Liver (tissue), 9 donors: Measurements from ENCODE around the gene NT5C1A. TPM values are rescaled to one million over a fixed set of nuclear protein-coding genes. Genes with fewer than 3 reads are reported as not detected.

Experiments used
- DNase-seq: peaks from one replicate; pipeline ENCODE4 v3.0.0-alpha.2; 2017; ENCODE audit warnings: low spot score
- H3K27ac ChIP-seq, 2 donors: one replicate each; pipeline ENCODE4 v1.7.0; 2013; ENCODE audit warnings: inconsistent platforms in 2 of 2, low read length in 2 of 2, control low read depth in 1 of 2, low read depth in 1 of 2, mild to moderate bottlenecking in 1 of 2
- H3K27me3 ChIP-seq, 4 donors: one replicate each; pipeline versions ENCODE4 v1.6.1 to v1.7.0; 2013; ENCODE audit warnings: low read length in 3 of 4, inconsistent platforms in 1 of 4, mild to moderate bottlenecking in 1 of 4, moderate library complexity in 1 of 4; ENCODE audit not compliant: control insufficient read depth in 4 of 4, insufficient read depth in 4 of 4
- H3K36me3 ChIP-seq, 4 donors: one replicate each; pipeline versions ENCODE4 v1.6.1 to v1.7.0; 2013; ENCODE audit warnings: low read length in 3 of 4, mild to moderate bottlenecking in 3 of 4, low read depth in 1 of 4, moderate library complexity in 1 of 4; ENCODE audit not compliant: control insufficient read depth in 4 of 4, insufficient read depth in 3 of 4
- H3K4me1 ChIP-seq, 4 donors: one replicate each; pipeline versions ENCODE4 v1.6.1 to v1.7.0; 2013; ENCODE audit warnings: low read length in 3 of 4, mild to moderate bottlenecking in 3 of 4, moderate library complexity in 1 of 4; ENCODE audit not compliant: control insufficient read depth in 4 of 4, insufficient read depth in 4 of 4
- H3K4me3 ChIP-seq, 3 donors: one replicate each; pipeline versions ENCODE4 v1.6.1 to v1.7.0; 2013; ENCODE audit warnings: low read length in 3 of 3, control low read depth in 1 of 3, low read depth in 1 of 3, mild to moderate bottlenecking in 1 of 3
- H3K9ac ChIP-seq, 2 donors: one replicate each; pipeline ENCODE4 v1.7.0; 2013; ENCODE audit warnings: low read length in 2 of 2, mild to moderate bottlenecking in 2 of 2, moderate library complexity in 2 of 2, control low read depth in 1 of 2, low read depth in 1 of 2
- H3K9me3 ChIP-seq, 4 donors: one replicate each; pipeline versions ENCODE4 v1.6.1 to v1.7.0; 2013; ENCODE audit warnings: low read length in 3 of 4; ENCODE audit not compliant: control insufficient read depth in 4 of 4
- CTCF ChIP-seq: fragments of 150-350 bp; IDR thresholded peaks from 2 replicates; pipeline ENCODE4 v1.5.1; 2017; ENCODE audit warnings: improper control_type of control experiment, low read depth, low read length; ENCODE audit not compliant: missing input control
- EGR1 ChIP-seq, 2 donors: IDR thresholded peaks; 2 replicates each; pipeline ENCODE4 v1.6.1; 2016 to 2018; ENCODE audit warnings: antibody characterized with exemption in 2 of 2, low read depth in 2 of 2
- FOXA1 ChIP-seq: IDR thresholded peaks from 2 replicates; pipeline ENCODE4 v1.6.1; 2016; ENCODE audit warnings: antibody characterized with exemption
- GABPA ChIP-seq, 2 donors: IDR thresholded peaks in 1 of 2; conservative IDR thresholded peaks in 1 of 2; 2 replicates each; pipeline ENCODE4 v1.6.1; 2016; ENCODE audit warnings: antibody characterized with exemption in 2 of 2, mild to moderate bottlenecking in 1 of 2, moderate library complexity in 1 of 2
- HNF4A ChIP-seq, 2 donors: conservative IDR thresholded peaks; 2 replicates each; pipeline ENCODE4 v1.6.1; 2016; ENCODE audit warnings: antibody characterized with exemption in 2 of 2, mild to moderate bottlenecking in 2 of 2
- JUND ChIP-seq, 2 donors: IDR thresholded peaks; 2 replicates each; pipeline ENCODE4 v1.6.1; 2016; ENCODE audit warnings: antibody characterized with exemption in 2 of 2
- MAX ChIP-seq: IDR thresholded peaks from 2 replicates; pipeline ENCODE4 v1.6.1; 2016; ENCODE audit warnings: antibody characterized with exemption
- NR2F2 ChIP-seq: IDR thresholded peaks from 2 replicates; pipeline ENCODE4 v1.6.1; 2016; ENCODE audit warnings: antibody characterized with exemption
- RAD21 ChIP-seq, 2 donors: IDR thresholded peaks; 2 replicates each; pipeline ENCODE4 v1.6.1; 2016; ENCODE audit warnings: antibody characterized with exemption in 2 of 2, mild to moderate bottlenecking in 2 of 2
- RXRA ChIP-seq, 2 donors: IDR thresholded peaks; 2 replicates each; pipeline ENCODE4 v1.6.1; 2017 to 2018; ENCODE audit warnings: antibody characterized with exemption in 2 of 2, mild to moderate bottlenecking in 1 of 2
- TAF1 ChIP-seq: conservative IDR thresholded peaks from 2 replicates; pipeline ENCODE4 v1.6.1; 2016; ENCODE audit warnings: antibody characterized with exemption, mild to moderate bottlenecking
- YY1 ChIP-seq: IDR thresholded peaks from 2 replicates; pipeline ENCODE4 v1.6.1; 2016; ENCODE audit warnings: antibody characterized with exemption, mild to moderate bottlenecking
- WGBS: extraction: QIAGEN DNeasy Blood & Tissue Kit; methylation state at CpG from one replicate; pipeline ENCODE4 v1.1.7; 2013; 5-methylcytosine and 5-hydroxymethylcytosine counted together
- polyA plus RNA-seq, 2 donors: library from polyadenylated mRNA; stranded (reverse) in 1 of 2; unstranded in 1 of 2; fragments of 200-250 nt in 1 of 2; fragments of >200 nt in 1 of 2; fragmentation: Nextera tagmentation in 1 of 2; extraction: Ambion mirVana in 1 of 2; gene quantifications; one replicate each; pipeline versions ENCODE4 v1.2.1 to v1.2.3, GENCODE V29; 2013 to 2015
- total RNA-seq, 2 donors: library from RNA; depleted of rRNA; stranded (reverse); fragments of >200 nt; gene quantifications; one replicate each; pipeline ENCODE4 v1.2.3, GENCODE V29; 2014
- TF ChIP-seq, protein P1 (sequence below): IDR thresholded peaks from 2 replicates; pipeline ENCODE4 v1.6.1; 2016; ENCODE audit warnings: antibody characterized with exemption
- TF ChIP-seq, protein P2 (sequence below): IDR thresholded peaks from 2 replicates; pipeline ENCODE4 v1.6.1; 2016; ENCODE audit warnings: antibody characterized with exemption, mild to moderate bottlenecking
- TF ChIP-seq, protein P3 (sequence below): IDR thresholded peaks from 2 replicates; pipeline ENCODE4 v1.6.1; 2016; ENCODE audit warnings: antibody characterized with exemption
- donor health status: healthy.
- donor health status: healthy.
- donor health status: healthy.
- donor health status: healthy.
- donor health status: healthy.

Gene NT5C1A
- total and polyA plus RNA-seq, 4 donors = 0.05 to 0.08 TPM; not detected in 2

DNA sequence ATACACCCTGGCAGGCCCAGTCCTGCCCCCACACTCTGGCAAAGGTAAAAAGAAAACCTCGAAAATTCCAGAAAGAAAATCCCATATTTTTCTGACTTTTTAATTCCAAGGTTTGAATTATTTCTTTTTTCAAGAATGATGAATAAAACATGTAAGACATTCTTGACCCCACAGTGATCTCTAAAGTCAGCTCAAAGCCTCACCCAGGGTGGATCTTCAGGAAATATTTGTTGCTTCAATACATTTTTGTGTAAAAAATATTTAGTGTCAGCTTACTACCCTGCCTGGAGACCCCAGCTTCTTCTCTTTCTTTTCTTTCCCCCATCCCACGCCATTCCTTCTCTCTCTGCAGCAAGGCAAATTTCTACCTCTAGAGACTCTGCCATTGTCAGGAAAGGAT, 7.0 kb upstream of the NT5C1A start:
- TF ChIP-seq RXRA (IDR thresholded peaks at IDR 0.05) (no peak), FOXA1 (no peak), TAF1 (no peak), EGR1 (IDR thresholded peaks at IDR 0.05; ENCODE audit: low read depth in 2 of 2) (no peak), GABPA (IDR thresholded peaks at IDR 0.05 in 1 of 2, conservative IDR thresholded peaks at IDR 0.05 in 1 of 2) (no peak), MAX (no peak), YY1 (no peak), NR2F2 (no peak)
- TF ChIP-seq, protein P1, sequence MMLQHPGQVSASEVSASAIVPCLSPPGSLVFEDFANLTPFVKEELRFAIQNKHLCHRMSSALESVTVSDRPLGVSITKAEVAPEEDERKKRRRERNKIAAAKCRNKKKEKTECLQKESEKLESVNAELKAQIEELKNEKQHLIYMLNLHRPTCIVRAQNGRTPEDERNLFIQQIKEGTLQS = no peak
- H3K9me3 ChIP-seq = no peaks in the 10 kb centered on the region
- H3K4me3 ChIP-seq = no peak overlapping the region
- DNase-seq = no peak
- H3K4me1 ChIP-seq = no peaks in the 10 kb centered on the region
- H3K9ac ChIP-seq = no peak overlapping the region
- no peaks in the 10 kb centered on the region for H3K36me3 ChIP-seq
- peaks cover 0 to 2% (median 0%) of the 10 kb centered on the region in 4 donors for H3K27me3 ChIP-seq
- H3K27ac ChIP-seq = no peak overlapping the region
- WGBS = 75% methylated on average over 2 of the region's 2 CpGs

- DNase-seq = no peak
- H3K36me3 ChIP-seq = no peaks in the 10 kb centered on the region
- WGBS = 84% methylated on average over 4 of the region's 4 CpGs
- no peaks in the 10 kb centered on the region for H3K9me3 ChIP-seq
- peaks cover 0 to 3% (median 1%) of the 10 kb centered on the region in 4 donors for H3K27me3 ChIP-seq
- no peak overlapping the region for H3K4me3 ChIP-seq
- H3K27ac ChIP-seq = no peak overlapping the region
- TF ChIP-seq JUND (IDR thresholded peaks at IDR 0.05) = no peak
- TF ChIP-seq TAF1 = no peak
- TF ChIP-seq NR2F2 = no peak
- TF ChIP-seq YY1 = no peak
- no peak for TF ChIP-seq FOXA1
- no peak for TF ChIP-seq RAD21 (IDR thresholded peaks at IDR 0.05)
- TF ChIP-seq MAX = no peak
- TF ChIP-seq RXRA (IDR thresholded peaks at IDR 0.05) = no peak
- TF ChIP-seq, protein P2, sequence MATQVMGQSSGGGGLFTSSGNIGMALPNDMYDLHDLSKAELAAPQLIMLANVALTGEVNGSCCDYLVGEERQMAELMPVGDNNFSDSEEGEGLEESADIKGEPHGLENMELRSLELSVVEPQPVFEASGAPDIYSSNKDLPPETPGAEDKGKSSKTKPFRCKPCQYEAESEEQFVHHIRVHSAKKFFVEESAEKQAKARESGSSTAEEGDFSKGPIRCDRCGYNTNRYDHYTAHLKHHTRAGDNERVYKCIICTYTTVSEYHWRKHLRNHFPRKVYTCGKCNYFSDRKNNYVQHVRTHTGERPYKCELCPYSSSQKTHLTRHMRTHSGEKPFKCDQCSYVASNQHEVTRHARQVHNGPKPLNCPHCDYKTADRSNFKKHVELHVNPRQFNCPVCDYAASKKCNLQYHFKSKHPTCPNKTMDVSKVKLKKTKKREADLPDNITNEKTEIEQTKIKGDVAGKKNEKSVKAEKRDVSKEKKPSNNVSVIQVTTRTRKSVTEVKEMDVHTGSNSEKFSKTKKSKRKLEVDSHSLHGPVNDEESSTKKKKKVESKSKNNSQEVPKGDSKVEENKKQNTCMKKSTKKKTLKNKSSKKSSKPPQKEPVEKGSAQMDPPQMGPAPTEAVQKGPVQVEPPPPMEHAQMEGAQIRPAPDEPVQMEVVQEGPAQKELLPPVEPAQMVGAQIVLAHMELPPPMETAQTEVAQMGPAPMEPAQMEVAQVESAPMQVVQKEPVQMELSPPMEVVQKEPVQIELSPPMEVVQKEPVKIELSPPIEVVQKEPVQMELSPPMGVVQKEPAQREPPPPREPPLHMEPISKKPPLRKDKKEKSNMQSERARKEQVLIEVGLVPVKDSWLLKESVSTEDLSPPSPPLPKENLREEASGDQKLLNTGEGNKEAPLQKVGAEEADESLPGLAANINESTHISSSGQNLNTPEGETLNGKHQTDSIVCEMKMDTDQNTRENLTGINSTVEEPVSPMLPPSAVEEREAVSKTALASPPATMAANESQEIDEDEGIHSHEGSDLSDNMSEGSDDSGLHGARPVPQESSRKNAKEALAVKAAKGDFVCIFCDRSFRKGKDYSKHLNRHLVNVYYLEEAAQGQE = no peak
- H3K9ac ChIP-seq = no peak overlapping the region
- no peaks in the 10 kb centered on the region for H3K4me1 ChIP-seq
These were observed 5.7 kb upstream of the NT5C1A start for GRCh38 chr1:39677645-39678044.

GRCh38 chr1:39676948-39677548, 5.1 kb upstream of the NT5C1A start:
- 83% methylated on average over 6 of the region's 6 CpGs for WGBS
- Histone ChIP-seq H3K9ac (no peak overlapping the region), H3K4me3 (no peak overlapping the region), H3K4me1 (peaks cover 0 to 4% (median 2%) of the 10 kb centered on the region in 4 donors), H3K36me3 (no peaks in the 10 kb centered on the region), H3K27ac (no peak overlapping the region), H3K9me3 (no peaks in the 10 kb centered on the region), H3K27me3 (peaks cover 0 to 5% (median 2%) of the 10 kb centered on the region in 4 donors)
- DNase-seq = no peak
- TF ChIP-seq HNF4A (conservative IDR thresholded peaks at IDR 0.05) = no peak
- TF ChIP-seq NR2F2 = no peak
- TF ChIP-seq MAX = no peak
- TF ChIP-seq TAF1 = no peak
- TF ChIP-seq RXRA (IDR thresholded peaks at IDR 0.05) = no peak
- TF ChIP-seq JUND (IDR thresholded peaks at IDR 0.05) = no peak
- no peak for TF ChIP-seq CTCF
- TF ChIP-seq, protein P3, sequence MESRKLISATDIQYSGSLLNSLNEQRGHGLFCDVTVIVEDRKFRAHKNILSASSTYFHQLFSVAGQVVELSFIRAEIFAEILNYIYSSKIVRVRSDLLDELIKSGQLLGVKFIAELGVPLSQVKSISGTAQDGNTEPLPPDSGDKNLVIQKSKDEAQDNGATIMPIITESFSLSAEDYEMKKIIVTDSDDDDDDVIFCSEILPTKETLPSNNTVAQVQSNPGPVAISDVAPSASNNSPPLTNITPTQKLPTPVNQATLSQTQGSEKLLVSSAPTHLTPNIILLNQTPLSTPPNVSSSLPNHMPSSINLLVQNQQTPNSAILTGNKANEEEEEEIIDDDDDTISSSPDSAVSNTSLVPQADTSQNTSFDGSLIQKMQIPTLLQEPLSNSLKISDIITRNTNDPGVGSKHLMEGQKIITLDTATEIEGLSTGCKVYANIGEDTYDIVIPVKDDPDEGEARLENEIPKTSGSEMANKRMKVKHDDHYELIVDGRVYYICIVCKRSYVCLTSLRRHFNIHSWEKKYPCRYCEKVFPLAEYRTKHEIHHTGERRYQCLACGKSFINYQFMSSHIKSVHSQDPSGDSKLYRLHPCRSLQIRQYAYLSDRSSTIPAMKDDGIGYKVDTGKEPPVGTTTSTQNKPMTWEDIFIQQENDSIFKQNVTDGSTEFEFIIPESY = no peak
- TF ChIP-seq YY1 = no peak
